ENCODE results near the gene CGNL1.

The CGNL1 gene

GRCh38 chr15:57583282-57583681 is 207.0 kb downstream of the CGNL1 start:
- POLR2A ChIA-PET: no interaction called here
- H3K4me3 ChIP-seq (ENCODE audit: low read depth, low read length): no peak overlapping the region
- no peak overlapping the region for H3K27ac ChIP-seq (ENCODE audit: extremely low read depth, low read depth, low read length)
- H3K9me3 ChIP-seq (ENCODE audit: control insufficient read depth, insufficient read depth, low read depth, low read length): no peaks in the 10 kb centered on the region
- no peaks in the 10 kb centered on the region for H3K36me3 ChIP-seq (ENCODE audit: control insufficient read depth in 2 of 2, insufficient read depth in 1 of 2, low read length in 2 of 2)
- no peaks in the 10 kb centered on the region for H3K4me1 ChIP-seq (ENCODE audit: control insufficient read depth, insufficient read depth, low read length)
- TF ChIP-seq SETDB1 (IDR thresholded peaks at IDR 0.05; ENCODE audit: insufficient read length, low read length): peak; percentile 86
- no peak for TF ChIP-seq ZNF2 (tag by site-specific recombination; IDR thresholded peaks at IDR 0.05)
- TF ChIP-seq ZNF624 (tag by site-specific recombination; IDR thresholded peaks at IDR 0.05): no peak
- TF ChIP-seq ZNF658 (tag by site-specific recombination; IDR thresholded peaks at IDR 0.05): no peak
- CTCF ChIA-PET: interaction anchor here (0.6 to 1.7 kb wide), 3 partner anchors 22 to 200 kb away, joined by 3 to 4 read pairs (median 4); no protein-coding TSS in a partner anchor

- Histone ChIP-seq H3K36me3 (ENCODE audit: control insufficient read depth in 2 of 2, insufficient read depth in 1 of 2, low read length in 2 of 2) (no peaks in the 10 kb centered on the region), H3K27ac (ENCODE audit: extremely low read depth, low read depth, low read length) (no peak overlapping the region), H3K4me3 (ENCODE audit: low read depth, low read length) (no peak overlapping the region), H3K4me1 (ENCODE audit: control insufficient read depth, insufficient read depth, low read length) (no peaks in the 10 kb centered on the region), H3K9me3 (ENCODE audit: control insufficient read depth, insufficient read depth, low read depth, low read length) (no peaks in the 10 kb centered on the region)
- TF ChIP-seq ZNF23 (tag by site-specific recombination; IDR thresholded peaks at IDR 0.05; ENCODE audit: borderline replicate concordance) (no peak), ZNF561 (tag by site-specific recombination; IDR thresholded peaks at IDR 0.05; ENCODE audit: borderline replicate concordance) (no peak), ZNF510 (tag by site-specific recombination; IDR thresholded peaks at IDR 0.05; ENCODE audit: insufficient replicate concordance) (no peak), ZNF2 (tag by site-specific recombination; IDR thresholded peaks at IDR 0.05) (no peak), YY2 (tag by site-specific recombination; IDR thresholded peaks at IDR 0.05) (no peak), ZNF529 (tag by site-specific recombination; IDR thresholded peaks at IDR 0.05; ENCODE audit: insufficient replicate concordance) (no peak), ZNF112 (tag by site-specific recombination; IDR thresholded peaks at IDR 0.05) (no peak), ZNF404 (tag by site-specific recombination; IDR thresholded peaks at IDR 0.05) (no peak), ZNF155 (tag by site-specific recombination; IDR thresholded peaks at IDR 0.05) (no peak), ZNF621 (tag by site-specific recombination; IDR thresholded peaks at IDR 0.05) (no peak), ZNF175 (tag by site-specific recombination; IDR thresholded peaks at IDR 0.05) (no peak), ZNF133 (tag by site-specific recombination; IDR thresholded peaks at IDR 0.05) (no peak), ZNF548 (tag by site-specific recombination; IDR thresholded peaks at IDR 0.05) (no peak), SP7 (tag by site-specific recombination; IDR thresholded peaks at IDR 0.05) (no peak)
- TF ChIP-seq, protein P1, sequence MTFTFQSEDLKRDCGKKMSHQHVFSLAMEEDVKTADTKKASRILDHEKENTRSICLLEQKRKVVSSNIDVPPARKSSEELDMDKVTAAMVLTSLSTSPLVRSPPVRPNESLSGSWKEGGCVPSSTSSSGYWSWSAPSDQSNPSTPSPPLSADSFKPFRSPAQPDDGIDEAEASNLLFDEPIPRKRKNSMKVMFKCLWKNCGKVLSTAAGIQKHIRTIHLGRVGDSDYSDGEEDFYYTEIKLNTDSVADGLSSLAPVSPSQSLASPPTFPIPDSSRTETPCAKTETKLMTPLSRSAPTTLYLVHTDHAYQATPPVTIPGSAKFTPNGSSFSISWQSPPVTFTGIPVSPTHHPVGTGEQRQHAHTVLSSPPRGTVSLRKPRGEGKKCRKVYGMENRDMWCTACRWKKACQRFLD (tag by site-specific recombination; IDR thresholded peaks at IDR 0.05): no peak
- TF ChIP-seq, protein P2, sequence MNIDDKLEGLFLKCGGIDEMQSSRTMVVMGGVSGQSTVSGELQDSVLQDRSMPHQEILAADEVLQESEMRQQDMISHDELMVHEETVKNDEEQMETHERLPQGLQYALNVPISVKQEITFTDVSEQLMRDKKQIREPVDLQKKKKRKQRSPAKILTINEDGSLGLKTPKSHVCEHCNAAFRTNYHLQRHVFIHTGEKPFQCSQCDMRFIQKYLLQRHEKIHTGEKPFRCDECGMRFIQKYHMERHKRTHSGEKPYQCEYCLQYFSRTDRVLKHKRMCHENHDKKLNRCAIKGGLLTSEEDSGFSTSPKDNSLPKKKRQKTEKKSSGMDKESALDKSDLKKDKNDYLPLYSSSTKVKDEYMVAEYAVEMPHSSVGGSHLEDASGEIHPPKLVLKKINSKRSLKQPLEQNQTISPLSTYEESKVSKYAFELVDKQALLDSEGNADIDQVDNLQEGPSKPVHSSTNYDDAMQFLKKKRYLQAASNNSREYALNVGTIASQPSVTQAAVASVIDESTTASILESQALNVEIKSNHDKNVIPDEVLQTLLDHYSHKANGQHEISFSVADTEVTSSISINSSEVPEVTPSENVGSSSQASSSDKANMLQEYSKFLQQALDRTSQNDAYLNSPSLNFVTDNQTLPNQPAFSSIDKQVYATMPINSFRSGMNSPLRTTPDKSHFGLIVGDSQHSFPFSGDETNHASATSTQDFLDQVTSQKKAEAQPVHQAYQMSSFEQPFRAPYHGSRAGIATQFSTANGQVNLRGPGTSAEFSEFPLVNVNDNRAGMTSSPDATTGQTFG (tag by site-specific recombination; IDR thresholded peaks at IDR 0.05; ENCODE audit: borderline replicate concordance): no peak
- POLR2A ChIA-PET: no interaction called here
- CTCF ChIA-PET: interaction anchor here (0.6 to 1.7 kb wide), 4 partner anchors 22 to 199 kb away, joined by 3 to 4 read pairs (median 4); no protein-coding TSS in a partner anchor
Measured at GRCh38 chr15:57583720-57584119, 207.4 kb downstream of the CGNL1 start.
